GM18526 (cell line): ENCODE results near the gene CALHM2.

ENCODE experiments used
- POLR2A ChIP-seq: IDR thresholded peaks from 3 replicates; pipeline ENCODE4 v1.6.1; 2011; ENCODE audit not compliant: insufficient read length; ENCODE audit errors: extremely low read depth

Gene CALHM2

DNA sequence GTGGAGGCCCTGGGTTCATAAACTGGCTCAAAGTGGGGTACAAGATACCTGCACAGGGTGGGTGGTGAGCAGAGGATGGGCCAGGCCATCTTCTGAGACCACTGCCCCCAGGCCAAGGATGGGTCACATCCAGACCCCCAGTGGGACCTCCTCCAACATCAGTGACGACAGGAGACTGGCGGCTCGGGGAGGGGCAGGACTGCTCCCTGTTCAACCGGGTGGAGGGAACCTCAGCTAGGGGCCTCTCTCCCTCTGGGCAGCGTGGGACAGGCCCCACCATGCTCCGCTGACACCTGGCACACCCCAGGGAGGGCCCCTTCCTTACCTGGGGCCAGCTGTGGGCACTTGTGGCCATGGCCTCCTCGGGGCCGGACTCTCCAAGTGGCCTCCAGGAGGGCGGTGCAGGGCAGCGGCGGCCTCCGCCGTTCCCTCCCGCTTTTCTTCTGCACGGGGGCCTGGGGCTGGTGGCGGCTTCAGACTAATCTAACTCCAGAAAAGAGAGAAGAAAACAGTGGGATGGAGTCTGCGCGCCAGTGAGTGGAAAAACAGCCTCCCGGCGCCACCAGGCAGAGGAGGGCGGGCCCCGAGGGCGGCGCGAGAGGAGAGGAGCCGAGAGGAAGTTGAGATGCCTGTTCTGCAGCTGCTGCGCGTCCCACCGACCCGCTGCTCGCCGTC, at the start of gene CALHM2:
CALHM2 (minus strand) TSS at position 540 of the 675 bp plus-strand sequence. CDS start 2,429 bp downstream, outside the sequence.
- peak; percentile 46 for TF ChIP-seq POLR2A

DNA sequence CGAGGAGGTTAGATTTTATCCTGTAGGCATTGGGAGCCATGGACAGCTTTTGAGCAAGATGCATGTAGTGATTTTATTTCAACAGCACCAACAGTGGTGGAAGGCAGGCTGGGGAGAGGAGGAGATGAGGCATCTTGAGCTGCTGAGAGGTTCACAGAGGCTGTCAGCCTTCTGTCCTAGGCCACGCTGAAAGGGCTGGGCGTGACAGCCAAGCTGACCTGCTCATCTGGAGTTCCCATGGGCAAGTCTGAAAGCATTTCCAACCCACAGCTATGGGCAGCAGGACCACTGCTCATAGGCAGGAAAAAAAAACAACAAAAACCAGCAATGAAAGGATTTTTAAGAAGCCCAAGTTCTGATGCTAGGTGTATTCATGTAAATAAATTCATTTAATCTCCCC, 49.0 kb upstream of the CALHM2 start:
- no peak for TF ChIP-seq POLR2A

GRCh38 chr10:103500481-103500880, 48.3 kb upstream of the CALHM2 start:
- no peak for TF ChIP-seq POLR2A

GRCh38 chr10:103499881-103500280, 47.7 kb upstream of the CALHM2 start:
- TF ChIP-seq POLR2A, result no peak

DNA sequence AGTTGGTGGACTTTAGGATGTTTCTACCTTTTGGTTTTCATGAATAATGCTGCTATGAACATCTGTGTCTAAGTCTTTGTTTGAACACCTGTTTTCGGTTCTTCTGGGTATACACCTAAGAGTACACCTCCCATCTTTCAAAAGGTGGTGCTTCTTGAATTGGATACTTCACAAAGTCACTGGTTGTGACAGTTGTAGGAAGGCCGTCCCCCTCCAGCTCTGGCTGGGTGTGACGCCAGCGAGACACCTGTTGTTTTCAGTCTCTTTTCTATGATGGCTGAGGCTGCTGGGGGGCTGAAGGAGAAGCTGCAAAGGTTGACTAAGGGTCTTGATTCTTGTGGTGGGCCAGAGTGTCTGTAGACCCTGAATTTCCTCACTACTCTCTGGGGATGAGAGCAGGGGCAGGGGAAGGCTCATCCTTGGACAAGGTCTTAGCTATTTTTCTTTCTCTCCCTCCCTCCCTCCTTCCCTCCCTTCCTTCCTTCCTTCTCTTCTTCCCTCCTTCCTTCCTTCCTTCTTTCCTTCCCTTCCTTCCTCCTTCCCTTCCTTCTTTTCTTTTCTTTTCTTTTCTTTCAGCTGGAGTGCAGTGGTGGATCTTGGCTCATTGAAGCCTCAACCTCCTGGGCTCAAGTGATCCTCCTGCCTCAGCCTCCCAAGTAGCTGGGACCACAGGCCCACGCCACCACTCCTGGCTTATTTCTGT, 46.9 kb upstream of the CALHM2 start:
- TF ChIP-seq POLR2A, result no peak

- TF ChIP-seq POLR2A, result no peak
These were observed 45.2 kb upstream of the CALHM2 start for GRCh38 chr10:103497161-103497915.

GRCh38 chr10:103495321-103495720, 43.2 kb upstream of the CALHM2 start:
- TF ChIP-seq POLR2A, result no peak

DNA sequence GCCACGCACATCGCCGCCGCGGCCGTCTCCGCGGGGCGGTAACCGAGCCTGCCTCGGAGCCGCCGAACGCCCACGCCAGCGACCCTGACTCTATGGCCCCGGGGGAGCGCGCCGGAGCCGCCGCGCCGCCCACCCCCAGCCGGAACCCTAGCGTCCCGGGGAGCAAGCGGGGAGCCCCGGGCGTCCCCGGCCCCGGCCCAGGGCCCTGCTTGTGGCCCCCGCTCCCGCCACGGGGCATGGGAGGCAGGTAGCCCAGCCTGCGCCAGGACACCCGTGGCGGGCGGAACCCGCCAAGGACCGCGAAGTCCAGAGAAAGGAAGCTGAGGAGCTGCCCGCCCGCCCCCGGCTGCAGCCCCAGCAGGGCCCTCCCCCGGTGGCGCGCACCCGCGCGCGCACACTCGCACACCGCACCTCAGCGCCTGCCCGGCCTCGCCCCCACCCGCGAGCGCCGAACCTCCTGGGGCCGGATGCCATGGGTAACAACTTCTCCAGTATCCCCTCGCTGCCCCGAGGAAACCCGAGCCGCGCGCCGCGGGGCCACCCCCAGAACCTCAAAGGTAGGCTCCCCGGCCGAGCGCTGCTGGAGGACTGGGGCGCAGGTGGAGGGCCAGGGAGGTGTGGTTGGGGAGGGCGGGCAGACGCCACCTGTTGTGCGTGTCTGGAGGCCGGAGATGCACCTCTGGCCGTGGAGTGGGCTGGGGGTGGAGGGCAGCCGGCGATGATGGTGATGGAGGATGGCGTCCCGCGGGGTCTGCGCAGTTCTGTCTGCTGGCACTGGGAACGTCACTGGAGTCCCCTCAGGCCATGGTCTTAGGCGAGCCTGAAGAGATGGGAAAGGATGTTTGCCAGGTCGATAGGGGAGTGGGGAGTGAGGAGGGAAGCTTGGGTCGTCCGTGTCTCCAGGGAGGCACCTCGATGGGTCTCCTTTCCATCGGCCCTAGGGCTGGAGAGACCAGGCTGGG, 42.0 kb upstream of the CALHM2 start:
- TF ChIP-seq POLR2A, result no peak

GRCh38 chr10:103493362-103493915, 41.3 kb upstream of the CALHM2 start, which contains the start of gene NEURL1:
TSS of gene NEURL1 (plus strand) at chr10:103493705. CDS start at chr10:103494388, 683 bp downstream.
- TF ChIP-seq POLR2A, result no peak

GRCh38 chr10:103492655-103493261, 40.6 kb upstream of the CALHM2 start:
- TF ChIP-seq POLR2A, result no peak

DNA sequence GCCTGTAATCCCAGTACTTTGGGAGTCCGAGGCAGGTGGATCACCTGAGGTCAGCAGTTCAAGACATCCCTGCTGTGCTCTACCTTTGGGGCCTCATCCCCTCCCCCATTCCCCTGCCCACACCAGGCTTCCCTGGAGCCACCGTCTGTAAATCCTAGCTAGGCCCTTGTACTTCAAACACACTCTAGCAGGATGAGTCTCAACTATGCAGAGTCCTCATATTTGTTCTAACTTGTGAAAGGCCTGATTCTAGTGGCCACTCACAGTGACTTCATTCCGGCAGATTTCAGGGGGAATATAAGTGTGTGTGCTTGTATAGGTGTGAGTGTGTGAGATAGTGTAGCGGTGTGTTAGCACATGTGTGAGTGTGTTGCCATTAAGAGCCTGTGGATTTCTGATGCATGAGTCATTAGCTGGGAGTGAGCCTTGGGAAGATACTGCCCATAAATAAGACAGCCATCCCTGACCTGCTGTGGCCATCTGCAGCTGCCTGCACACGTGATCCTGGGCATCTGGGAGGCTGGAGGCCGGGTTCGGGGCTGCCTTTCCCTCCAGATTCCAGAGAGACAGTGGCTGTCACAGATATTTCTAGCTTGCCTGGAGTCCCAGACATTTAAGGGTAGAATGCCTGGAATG, 39.7 kb upstream of the CALHM2 start:
- TF ChIP-seq POLR2A, result no peak

- TF ChIP-seq POLR2A, result no peak
These were observed 38.8 kb upstream of the CALHM2 start for GRCh38 chr10:103490986-103491314.

DNA sequence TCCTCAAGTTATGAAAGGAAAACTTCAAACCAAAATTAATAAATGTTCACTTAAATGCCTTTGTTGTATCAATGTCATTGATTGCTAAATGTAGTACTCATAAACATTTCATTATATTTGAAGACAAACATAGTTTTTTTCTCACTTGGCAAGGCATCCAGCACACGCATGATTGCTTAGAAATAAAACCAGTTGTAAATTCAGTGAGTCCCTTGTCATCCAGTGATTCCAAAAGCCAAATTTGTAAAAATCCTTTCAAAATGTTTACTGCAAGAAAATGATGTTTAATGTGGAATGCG, 35.2 kb upstream of the CALHM2 start:
- TF ChIP-seq POLR2A, result no peak

DNA sequence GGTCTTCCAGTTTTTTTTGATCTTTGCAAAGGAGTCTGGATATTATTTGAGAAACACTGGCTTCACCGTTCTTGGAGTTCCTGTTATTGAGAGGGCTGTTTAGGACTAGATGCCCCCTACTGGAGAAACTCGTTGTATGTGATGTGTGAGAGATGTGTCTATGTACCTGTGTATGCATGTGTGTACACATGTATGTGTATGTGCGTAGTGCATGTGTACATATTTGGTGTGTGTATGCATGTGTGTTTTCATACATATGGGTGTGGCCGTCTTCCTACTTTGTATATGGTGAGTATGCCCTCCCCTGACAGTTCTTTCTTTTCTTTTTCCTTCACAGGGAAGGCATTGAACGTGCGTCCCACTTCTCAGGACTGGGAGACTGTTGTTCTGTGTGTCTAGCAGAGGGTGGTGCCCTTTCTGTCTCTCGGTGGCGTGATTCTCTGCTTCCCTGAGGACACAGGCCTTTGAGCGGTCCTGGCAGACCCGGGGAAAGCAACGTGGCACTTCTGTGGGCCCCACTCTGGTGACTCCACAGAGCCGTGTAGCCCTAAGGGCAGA, 29.9 kb upstream of the CALHM2 start:
- TF ChIP-seq POLR2A, result no peak
